Measurements from ENCODE around the gene TYW1. TPM values are rescaled to one million over a fixed set of nuclear protein-coding genes. Genes with fewer than 3 reads are reported as not detected.
"Not testable (repeated sequence)": the region's sequence is repeated elsewhere in the genome, so short reads cannot be mapped to it uniquely, and the experiment has no call there.

The TYW1 gene
- total RNA-seq, 1 donor from 2014 or later = 20.0 TPM

GRCh38 chr7:66994051-66994450 lies 2.6 kb upstream of the TYW1 start:
- H3K4me3 ChIP-seq = peak overlapping the region; percentile 72
- H3K27ac ChIP-seq = peak overlapping the region; percentile 100
- intact Hi-C loops (cut with DNase I) = not testable (repeated sequence)

GRCh38 chr7:66994691-66995049 lies 2.0 kb upstream of the TYW1 start:
- Histone ChIP-seq H3K27ac (peak overlapping the region; percentile 100), H3K4me3 (peak overlapping the region; percentile 72), H3K36me3 (peaks cover 52% of the 10 kb centered on the region), H3K4me1 (peaks cover 20% of the 10 kb centered on the region)
- intact Hi-C loops (cut with DNase I); H3K27me3 ChIP-seq; H3K9me3 ChIP-seq: not testable (repeated sequence)
- DNase-seq (peak; percentile 75), ATAC-seq (peak; percentile 75)
- peak; percentile 36 for TF ChIP-seq CTCF (IDR thresholded peaks at IDR 0.05)

More at GRCh38 chr7:66994051-66994450, 2.6 kb upstream of the TYW1 start:
- not testable (repeated sequence) for H3K27me3 ChIP-seq, H3K9me3 ChIP-seq, DNase-seq, ATAC-seq
- Histone ChIP-seq H3K4me1 (peaks cover 20% of the 10 kb centered on the region), H3K36me3 (peaks cover 51% of the 10 kb centered on the region)

- ATAC-seq (peak; percentile 88), DNase-seq (peak; percentile 94)
- H3K9me3 ChIP-seq; intact Hi-C loops (cut with DNase I); H3K27me3 ChIP-seq: not testable (repeated sequence)
- Histone ChIP-seq H3K4me3 (peak within 1 kb of the TSS; percentile 72), H3K4me1 (peaks cover 20% of the 10 kb centered on the region), H3K36me3 (peaks cover 48% of the 10 kb centered on the region), H3K27ac (peak within 1 kb of the TSS; percentile 100)
Observed at GRCh38 chr7:66995050-66995776, 1.4 kb upstream of the TYW1 start, which contains the start of gene SBDS. Gene SBDS, minus strand, starts transcription at chr7:66995586. Its CDS starts 169 bp downstream, at chr7:66995417.

GRCh38 chr7:67000601-67001258 lies 4.1 kb downstream of the TYW1 start:
- H3K9me3 ChIP-seq; intact Hi-C loops (cut with DNase I); H3K4me1 ChIP-seq; H3K27me3 ChIP-seq; H3K4me3 ChIP-seq; DNase-seq; H3K27ac ChIP-seq: not testable (repeated sequence)
- H3K36me3 ChIP-seq = peaks cover 23% of the 10 kb centered on the region
- TF ChIP-seq CTCF (IDR thresholded peaks at IDR 0.05) = peak; percentile 46
- ATAC-seq = peak; percentile 23

- ATAC-seq; H3K4me3 ChIP-seq; H3K27ac ChIP-seq; H3K9me3 ChIP-seq; DNase-seq; intact Hi-C loops (cut with DNase I); H3K4me1 ChIP-seq; H3K27me3 ChIP-seq: not testable (repeated sequence)
- peaks cover 43% of the 10 kb centered on the region for H3K36me3 ChIP-seq
Observed at GRCh38 chr7:67004145-67004544, 7.5 kb downstream of the TYW1 start.

- H3K4me3 ChIP-seq = no peak overlapping the region
- intact Hi-C loops (cut with DNase I) = no loop called here
- H3K27me3 ChIP-seq = no peaks in the 10 kb centered on the region
- peaks cover 61% of the 10 kb centered on the region for H3K36me3 ChIP-seq
- no peaks in the 10 kb centered on the region for H3K9me3 ChIP-seq
- H3K4me1 ChIP-seq = no peaks in the 10 kb centered on the region
- TF ChIP-seq CTCF (IDR thresholded peaks at IDR 0.05) = no peak
- no peak for DNase-seq
- H3K27ac ChIP-seq = no peak overlapping the region
- ATAC-seq = no peak
Observed at GRCh38 chr7:67006965-67007364, 10.3 kb downstream of the TYW1 start.

GRCh38 chr7:67008260-67008659 lies 11.6 kb downstream of the TYW1 start:
- ATAC-seq (no peak), DNase-seq (no peak)
- H3K27ac ChIP-seq = no peak overlapping the region
- intact Hi-C loops (cut with DNase I) = no loop called here
- H3K4me3 ChIP-seq = no peak overlapping the region
- no peak for TF ChIP-seq CTCF (IDR thresholded peaks at IDR 0.05)
- peaks cover 65% of the 10 kb centered on the region for H3K36me3 ChIP-seq
- H3K4me1 ChIP-seq = no peaks in the 10 kb centered on the region
- no peaks in the 10 kb centered on the region for H3K27me3 ChIP-seq
- H3K9me3 ChIP-seq = no peaks in the 10 kb centered on the region

- peaks cover 79% of the 10 kb centered on the region for H3K36me3 ChIP-seq
- ATAC-seq; intact Hi-C loops (cut with DNase I): not testable (repeated sequence)
Observed at GRCh38 chr7:67009677-67010076, 13.0 kb downstream of the TYW1 start.

GRCh38 chr7:67014076-67014622 lies 17.5 kb downstream of the TYW1 start:
- not testable (repeated sequence) for DNase-seq, ATAC-seq, H3K9me3 ChIP-seq

More at GRCh38 chr7:67009677-67010076, 13.0 kb downstream of the TYW1 start:
- DNase-seq, H3K27ac ChIP-seq, H3K9me3 ChIP-seq, H3K4me3 ChIP-seq, H3K27me3 ChIP-seq, H3K4me1 ChIP-seq: not testable (repeated sequence)

GRCh38 chr7:67017971-67018370 lies 21.3 kb downstream of the TYW1 start:
- H3K27ac ChIP-seq; H3K4me3 ChIP-seq; DNase-seq; ATAC-seq; H3K9me3 ChIP-seq; intact Hi-C loops (cut with DNase I); H3K4me1 ChIP-seq; H3K27me3 ChIP-seq: not testable (repeated sequence)
- H3K36me3 ChIP-seq = peaks cover 89% of the 10 kb centered on the region

More at GRCh38 chr7:67014076-67014622, 17.5 kb downstream of the TYW1 start:
- intact Hi-C loops (cut with DNase I); H3K4me3 ChIP-seq; H3K4me1 ChIP-seq; H3K27me3 ChIP-seq; H3K27ac ChIP-seq: not testable (repeated sequence)
- peaks cover 88% of the 10 kb centered on the region for H3K36me3 ChIP-seq
